SK-MEL-5 (cell line): ENCODE results near the gene TRIM24. TPM values are rescaled to one million over a fixed set of nuclear protein-coding genes. Genes with fewer than 3 reads are reported as not detected.
"Not testable (repeated sequence)": the region's sequence is repeated elsewhere in the genome, so short reads cannot be mapped to it uniquely, and the experiment has no call there.

Experiments
- DNase-seq: peaks from one replicate; pipeline ENCODE4 v3.0.0-alpha.2; 2016; ENCODE audit warnings: low read depth, low spot score
- in situ Hi-C: cut with HindIII; loops from 2 replicates; pipeline ENCODE4 v1.10.0; 2016; ENCODE audit warnings: low sequenced_read_pairs, high pct_unique_total_duplicates, low pct_unique_long_range_greater_than_20kb
- polyA plus RNA-seq, 2 experiments: library from polyadenylated mRNA; depleted of rRNA; stranded (reverse); fragments of >200 nt; gene quantifications; 2 replicates each; pipeline ENCODE4 v1.2.3, GENCODE V29; 2015
- total RNA-seq: library from RNA; depleted of rRNA; stranded (reverse); fragments of >200 nt; shearing (Covaris generic); gene quantifications from 2 replicates; pipeline ENCODE4 v1.2.3, GENCODE V29; 2014; rRNA removed

Gene TRIM24
- total RNA-seq: 11.9 and 12.7 TPM in 2 replicates
- 13.7 and 16.6 TPM in 2 replicates for polyA plus RNA-seq (2015; cell fraction: cytosol; rRNA removed)
- 12.5 and 13.9 TPM in 2 replicates for polyA plus RNA-seq (2015; cell fraction: nucleus; rRNA removed)

DNA sequence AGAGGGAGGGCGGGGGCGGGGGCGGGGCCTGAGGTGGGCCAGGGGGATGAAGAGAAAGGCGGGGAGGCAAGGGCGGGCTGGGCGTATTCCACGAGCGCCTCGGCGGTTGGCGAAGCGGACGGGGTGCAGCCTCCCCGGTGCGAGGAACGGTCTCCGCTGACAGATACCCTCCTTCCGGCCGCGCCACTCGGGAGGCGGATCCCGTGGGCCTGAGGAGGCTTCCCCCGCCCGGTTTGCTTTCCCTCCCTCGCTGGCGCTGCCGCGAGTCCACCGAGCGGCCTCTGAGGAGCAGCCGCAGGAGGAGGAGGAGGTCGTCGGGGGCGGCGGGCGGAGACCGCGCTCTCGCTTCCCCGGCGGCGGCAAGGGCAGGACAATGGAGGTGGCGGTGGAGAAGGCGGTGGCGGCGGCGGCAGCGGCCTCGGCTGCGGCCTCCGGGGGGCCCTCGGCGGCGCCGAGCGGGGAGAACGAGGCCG lies at the start of gene TRIM24:
TSS of gene TRIM24 (plus strand) at position 84 of the 473 bp plus-strand sequence. CDS start at position 374, 290 bp downstream.
- in situ Hi-C loops: no loop called here
- DNase-seq: no peak

DNA sequence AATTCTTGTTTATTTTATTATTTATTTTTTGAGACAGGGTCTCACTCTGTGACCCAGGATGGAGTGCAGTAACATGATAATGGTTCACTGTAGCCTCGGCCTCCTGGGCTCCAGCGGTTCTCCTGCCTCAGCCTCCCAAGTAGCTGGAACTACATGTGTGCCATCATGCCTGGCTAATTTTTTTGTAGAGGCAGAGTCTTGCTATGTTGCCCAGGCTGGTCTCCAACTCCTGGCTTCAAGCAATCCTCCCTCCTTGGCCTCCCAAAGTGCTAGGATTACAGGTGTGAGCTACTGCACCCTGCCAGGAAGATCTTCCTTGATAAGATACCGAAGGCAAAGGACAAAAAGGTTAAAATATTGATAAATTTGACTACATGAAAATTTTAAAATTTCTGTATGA lies 48.0 kb upstream of the TRIM24 start:
- DNase-seq, in situ Hi-C loops: not testable (repeated sequence)

DNA sequence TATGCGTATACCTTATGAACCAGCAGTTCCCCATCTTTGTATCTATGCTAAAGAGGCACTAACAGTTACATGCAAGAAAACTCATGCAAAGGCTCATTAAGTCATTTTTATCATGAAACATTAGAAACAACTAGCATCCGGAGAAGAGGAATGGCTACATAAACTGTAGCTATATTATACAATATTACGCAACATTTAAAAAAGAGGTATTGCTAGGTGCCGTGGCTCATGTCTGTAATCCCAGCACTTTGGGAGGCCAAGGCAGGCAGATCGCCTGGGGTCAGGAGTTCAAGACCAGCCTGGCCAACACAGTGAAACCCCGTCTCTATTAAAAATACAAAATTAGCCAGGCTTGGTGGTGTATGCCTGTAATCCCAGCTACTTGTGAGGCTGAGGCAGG lies 47.1 kb upstream of the TRIM24 start:
- DNase-seq, in situ Hi-C loops: not testable (repeated sequence)

DNA sequence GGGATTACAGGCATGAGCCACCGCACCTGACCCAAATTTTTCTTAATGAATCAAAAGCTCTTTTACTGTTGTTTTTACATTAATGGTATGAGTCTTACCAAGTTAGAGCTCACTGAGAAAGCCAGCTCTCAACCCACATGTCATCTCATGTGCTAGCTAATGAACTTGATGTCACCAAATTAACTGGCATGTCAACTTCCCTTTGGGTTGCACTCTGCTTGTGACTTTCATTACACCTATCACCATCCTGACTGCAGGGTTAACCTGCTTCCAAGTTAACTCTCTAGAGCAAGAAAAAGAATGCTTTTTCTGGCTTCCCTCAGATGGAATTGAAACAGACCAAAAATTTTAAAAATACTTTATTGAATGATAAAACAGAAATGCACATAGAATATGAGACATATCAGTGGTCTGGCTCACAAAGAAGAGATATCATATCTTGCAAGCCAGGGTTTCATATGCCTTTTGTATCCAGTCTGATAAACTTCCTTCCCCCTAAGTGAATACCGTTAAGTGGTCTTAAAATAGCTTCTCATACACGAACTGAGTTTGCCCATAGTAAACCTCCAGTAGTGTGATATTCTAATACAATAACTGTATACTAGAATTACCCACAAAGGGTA lies 42.9 kb upstream of the TRIM24 start:
- in situ Hi-C loops: no loop called here
- no peak for DNase-seq

DNA sequence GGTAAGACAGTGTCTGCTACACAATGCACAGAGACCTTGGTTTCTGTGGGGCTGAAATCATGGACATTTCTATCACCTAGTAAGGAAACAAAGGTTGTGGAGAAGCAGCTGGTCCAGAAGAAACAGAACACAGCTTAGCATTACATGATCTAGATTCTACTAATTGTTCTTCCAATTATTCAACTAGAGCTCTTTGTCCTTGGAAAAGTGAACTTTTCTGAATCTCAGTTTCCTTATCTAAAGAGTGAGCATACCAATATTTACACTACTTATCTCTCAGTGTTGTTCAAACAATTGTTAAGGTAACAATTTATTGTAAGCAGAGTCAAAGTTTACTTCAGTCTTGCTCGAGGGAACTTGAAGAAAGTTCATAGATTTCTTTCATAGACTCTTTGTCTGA lies 42.3 kb upstream of the TRIM24 start:
- DNase-seq: no peak
- in situ Hi-C loops: no loop called here

DNA sequence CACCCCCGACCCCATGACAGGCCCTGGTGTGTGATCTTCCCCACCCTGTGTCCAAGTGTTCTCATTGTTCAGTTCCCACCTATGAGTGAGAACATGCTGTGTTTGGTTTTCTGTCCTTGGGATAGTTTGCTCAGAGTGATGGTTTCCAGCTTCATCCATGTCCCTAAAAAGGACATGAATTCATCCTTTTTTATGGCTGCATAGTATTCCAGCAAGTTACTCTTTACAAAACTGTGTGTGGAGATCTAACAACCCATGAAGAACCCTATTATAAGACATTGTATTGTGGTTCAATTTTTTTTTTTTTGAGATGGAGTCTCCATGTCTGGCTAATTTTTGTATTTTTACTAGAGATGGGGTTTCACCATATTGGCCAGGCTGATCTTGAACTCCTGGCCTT lies 41.7 kb upstream of the TRIM24 start:
- in situ Hi-C loops: not testable (repeated sequence)

DNA sequence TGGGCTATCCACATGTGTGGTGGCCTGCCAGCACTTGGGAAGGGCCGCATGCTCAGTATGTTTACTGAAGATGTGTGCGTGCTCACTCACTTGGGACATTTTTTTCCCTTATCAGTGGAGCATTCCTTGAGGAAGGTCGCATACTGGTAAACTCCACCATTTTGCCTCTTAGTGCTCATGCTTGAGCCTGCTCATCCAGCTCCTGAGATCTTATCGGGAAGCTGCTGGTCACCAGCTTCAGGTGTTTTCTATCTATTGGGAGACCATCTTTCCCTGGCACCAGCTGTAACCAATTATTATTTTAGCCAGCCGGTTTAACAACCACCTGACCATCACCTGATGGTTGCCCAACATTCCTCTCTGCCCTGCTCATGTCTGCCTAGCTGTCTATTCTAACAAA lies 35.0 kb upstream of the TRIM24 start:
- in situ Hi-C loops: no loop called here
- DNase-seq: no peak

More for the DNA sequence above, 41.7 kb upstream of the TRIM24 start:
- DNase-seq: not testable (repeated sequence)

DNA sequence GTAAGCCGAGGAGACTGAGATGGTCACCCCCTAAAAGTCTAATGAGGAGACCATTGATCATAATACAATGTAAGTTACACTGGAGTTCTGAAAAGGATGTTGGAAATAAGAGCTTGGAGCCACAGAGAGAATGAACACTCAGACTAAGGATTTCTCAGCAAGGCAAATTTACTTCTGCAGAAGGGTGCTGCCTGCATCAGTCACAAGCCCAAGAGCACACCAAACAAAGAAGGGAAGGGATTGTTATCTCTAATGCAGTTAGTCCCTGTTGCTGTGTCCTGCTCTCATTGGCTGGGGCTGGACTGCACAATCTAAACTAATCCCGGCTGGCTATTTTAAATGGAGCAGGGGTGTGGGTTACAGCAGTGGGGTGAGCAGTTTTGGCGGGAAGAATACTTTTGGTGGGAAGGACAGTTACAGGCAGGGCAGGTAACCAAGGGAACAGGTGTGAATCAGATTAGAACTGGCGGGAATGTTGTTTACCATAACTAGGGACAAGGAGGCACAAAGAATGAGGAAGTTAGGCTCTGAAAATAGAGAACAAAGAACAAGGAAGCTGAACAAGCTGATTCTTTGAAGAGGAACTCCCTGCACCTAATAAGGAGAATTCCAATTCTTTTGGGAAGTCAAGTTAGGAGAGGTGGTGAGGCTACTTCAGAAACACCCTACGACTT lies 30.3 kb upstream of the TRIM24 start:
- in situ Hi-C loops: no loop called here
- no peak for DNase-seq

DNA sequence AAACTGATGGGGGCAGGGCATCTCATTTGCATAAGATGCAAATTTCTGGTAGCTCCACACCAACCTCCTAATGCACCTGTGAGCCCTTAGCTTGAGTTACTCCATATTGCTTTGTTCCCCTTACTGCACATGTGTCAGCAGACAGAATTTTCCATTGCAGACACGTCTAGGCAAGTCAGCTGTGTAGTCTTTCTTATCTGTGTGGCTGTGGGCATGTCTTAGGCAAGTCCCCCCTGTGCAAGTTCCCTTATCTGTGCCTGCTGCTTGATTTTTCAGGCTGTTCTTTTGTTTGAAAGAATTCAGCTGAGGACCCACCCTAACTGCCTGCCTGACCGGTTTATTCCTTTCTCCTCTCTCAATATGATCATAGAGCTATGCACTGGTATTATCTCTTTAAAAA lies 28.5 kb upstream of the TRIM24 start:
- in situ Hi-C loops: no loop called here
- no peak for DNase-seq

DNA sequence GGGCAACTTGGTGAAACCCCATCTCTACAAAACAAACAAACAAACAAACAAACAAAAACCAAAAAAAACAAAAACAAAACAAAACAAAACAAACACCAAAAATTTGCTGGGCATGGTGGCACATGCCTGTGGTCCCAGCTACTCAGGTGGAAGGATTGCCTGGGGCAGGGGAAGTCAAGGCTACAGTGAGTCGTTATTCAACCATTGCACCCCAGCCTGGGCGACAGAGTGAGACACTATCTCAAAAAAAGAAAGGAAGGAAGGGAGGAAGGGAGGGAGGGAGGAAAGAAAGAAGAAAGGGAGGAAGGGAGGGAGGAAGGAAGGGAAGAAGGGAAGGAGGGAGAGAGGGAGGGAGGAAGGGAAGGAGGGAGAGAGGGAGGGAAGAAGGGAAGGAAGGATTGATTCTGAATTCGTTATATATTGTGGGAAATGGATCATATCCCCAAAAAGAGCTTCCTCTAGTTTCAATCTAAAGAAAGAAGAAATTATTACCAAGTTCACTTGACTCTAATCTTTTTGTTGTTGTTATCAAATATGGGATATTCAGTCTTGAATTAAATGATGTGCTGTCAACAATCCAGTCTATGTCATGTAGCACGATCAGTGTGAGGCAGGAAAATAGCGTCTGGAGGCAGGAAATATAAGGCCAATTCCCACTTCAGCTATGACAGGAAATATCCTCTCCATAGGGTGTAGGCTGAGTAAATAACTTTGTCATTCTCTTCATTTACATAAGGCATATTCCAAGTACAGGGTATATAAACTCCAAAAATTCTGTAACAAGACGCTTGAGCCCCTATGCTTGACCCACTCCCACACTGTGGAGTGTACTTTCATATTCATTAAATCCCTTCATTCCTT lies 26.2 kb upstream of the TRIM24 start:
- in situ Hi-C loops: no loop called here
- DNase-seq: no peak

DNA sequence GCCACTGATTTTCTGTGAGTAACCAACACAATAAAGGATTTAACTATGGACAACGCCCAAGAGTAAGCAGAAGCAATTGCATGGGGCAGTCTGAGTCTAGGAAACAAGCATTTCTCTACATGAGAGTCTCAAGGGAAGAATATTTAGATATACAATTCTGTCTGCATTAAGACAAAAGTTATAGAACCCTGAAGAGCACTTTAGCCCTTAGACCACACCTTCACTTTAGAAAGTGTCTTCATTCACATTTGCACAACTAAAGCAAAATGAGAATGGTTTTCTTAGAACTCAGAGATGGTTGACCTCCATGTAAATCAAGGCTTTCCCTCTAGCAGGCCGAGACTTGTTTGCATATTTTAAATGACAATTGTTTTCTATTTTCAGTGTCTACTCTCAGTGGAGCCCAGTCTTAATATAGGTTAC lies 25.5 kb upstream of the TRIM24 start:
- in situ Hi-C loops: no loop called here
- no peak for DNase-seq

DNA sequence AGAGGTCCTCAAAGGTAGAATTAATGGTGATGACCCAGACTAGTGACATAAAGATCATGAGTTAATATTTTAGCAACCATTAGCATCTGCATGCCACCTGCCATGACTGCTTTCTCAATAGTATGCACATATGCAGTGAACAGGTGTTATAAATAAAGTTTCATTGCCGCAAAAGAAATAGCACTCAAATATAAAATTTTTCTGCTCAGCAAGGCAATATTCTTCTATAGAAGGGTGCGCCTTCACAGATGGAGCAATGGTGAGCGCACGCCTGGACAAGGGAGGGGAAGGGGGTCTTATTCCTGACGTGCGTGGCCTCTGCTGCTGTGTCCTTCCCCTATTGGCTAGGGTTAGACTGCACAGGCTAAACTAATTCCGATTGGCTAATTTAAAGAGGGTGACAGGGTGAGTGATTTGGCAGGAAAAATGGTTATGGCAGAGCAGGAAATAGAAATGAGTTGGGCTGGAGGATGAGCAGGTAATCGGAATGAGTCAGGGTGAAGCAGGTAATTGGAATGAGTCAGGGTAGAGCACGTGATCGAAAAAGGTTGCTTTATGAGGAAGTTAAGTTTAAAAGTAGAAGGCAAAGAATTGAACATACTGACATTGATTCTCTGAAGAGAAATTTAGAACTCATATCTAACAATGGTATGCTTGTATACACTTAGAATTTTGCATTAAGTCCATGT lies 24.7 kb upstream of the TRIM24 start:
- DNase-seq: no peak
- in situ Hi-C loops: no loop called here

DNA sequence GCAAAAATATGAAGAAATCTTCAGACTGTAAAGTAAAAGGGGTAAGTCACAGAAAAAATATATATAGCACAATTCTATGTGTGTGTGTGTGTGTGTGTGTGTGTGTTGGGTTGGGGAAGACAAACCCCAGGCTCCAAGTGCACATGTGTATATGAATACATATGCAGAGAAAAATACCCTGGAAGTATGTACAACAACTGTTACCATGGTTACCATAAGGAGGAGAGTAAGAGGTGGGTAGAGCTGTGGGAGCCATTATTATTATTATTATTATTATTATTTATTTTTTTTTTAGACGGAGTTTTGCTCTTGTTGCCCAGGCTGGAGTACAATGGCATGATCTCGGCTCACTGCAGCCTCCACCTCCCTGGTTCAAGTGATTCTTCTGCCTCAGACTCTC lies 23.7 kb upstream of the TRIM24 start:
- DNase-seq: no peak
- in situ Hi-C loops: no loop called here

DNA sequence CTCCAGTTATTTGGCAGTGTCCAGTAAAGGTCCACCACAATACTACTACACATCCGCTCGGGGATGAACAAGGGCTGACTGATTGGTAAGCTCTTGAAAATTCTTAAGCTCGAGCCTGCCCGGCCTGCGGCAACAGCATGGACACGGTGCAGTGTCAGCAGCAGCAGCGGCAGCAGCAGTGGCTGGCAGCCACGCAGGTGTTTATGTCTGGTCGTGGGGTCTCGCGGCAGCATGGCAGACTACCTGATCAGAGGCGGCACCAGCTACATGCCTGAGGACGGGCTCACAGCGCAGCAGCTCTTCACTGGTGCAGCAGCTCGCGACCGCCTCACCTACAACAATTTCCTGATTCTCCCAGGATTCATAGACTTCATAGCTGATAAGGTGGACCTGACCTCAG lies 19.6 kb upstream of the TRIM24 start:
- DNase-seq: no peak
- in situ Hi-C loops: no loop called here

DNA sequence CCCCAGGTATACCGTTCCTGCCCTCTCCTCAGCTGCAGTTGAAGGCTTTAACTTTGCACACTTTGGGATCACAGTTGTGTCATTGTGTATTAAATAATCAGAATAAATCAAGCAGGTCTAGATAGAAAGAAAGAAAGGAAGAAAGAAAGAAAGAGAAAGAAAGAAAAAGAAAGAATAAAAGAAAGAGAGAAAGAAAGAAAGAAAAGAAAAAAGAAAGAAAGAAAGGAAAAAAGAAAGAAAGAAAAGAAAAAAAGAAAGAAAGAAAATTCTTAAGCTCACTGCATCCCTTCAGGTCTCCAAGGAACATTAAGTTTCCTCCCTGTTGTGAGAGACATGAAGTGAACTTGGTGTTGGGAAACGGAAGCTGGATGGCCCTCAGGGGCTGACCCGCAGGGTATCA lies 17.2 kb upstream of the TRIM24 start:
- in situ Hi-C loops: no loop called here

DNA sequence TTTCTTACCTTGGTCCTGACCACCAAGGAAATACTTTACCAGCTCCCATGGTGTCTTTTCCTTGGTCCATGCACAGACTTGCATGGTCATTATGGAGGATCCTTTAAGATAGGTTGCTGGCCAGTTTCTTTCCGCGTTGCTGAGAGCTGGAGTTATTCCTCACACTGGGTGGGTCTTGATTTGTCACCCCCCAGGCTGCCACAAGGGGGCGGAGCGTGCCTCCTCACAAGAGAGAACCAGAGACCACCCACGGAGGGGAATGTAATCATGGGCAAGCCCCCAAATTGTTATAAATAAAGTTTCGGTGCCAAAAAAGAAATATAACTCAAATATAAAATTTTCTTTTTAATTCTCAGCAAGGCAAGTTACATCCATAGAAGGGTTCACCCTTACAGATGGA lies 10.5 kb upstream of the TRIM24 start:
- peak; percentile 65 for DNase-seq
- in situ Hi-C loops: no loop called here

More for the DNA sequence above, 17.2 kb upstream of the TRIM24 start:
- DNase-seq: no peak

DNA sequence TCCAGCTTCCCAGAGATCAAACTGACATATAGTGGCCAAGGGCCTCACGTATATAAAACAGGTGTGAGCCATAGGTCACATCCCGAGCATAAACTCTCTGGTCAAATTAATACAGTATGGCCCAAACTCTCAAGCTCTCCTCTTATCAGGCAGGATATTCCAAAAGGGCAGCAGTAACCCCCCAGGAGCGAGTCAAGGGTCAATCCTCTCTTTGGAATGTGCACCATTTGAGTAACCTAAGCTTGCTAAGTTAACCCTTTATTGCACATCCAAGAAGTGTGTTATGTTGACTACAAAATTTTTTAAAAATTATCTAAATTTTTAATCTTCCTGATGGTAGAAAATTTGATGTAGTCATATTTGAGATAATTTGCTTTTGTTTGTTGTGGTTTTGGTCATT lies 4.5 kb upstream of the TRIM24 start:
- in situ Hi-C loops: no loop called here

DNA sequence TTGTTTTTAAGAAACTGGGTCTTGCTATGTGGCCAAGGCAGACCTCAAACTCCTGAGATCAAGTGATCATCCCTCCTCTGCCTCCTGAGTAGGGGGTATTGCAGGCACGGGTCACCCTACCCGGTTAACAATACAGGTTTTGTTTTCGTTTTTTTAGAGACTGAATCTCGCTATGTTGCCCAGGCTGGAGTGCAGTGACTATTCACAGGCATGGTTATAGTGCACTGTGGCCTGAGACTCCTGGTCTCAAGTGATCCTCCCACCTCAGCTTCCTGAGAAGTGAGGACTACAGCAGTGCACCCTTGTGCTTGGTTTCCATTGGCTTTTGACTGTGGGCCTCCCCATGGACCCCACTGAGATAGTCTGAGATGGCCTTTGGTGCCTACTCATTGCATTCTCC lies 3.8 kb upstream of the TRIM24 start:
- no peak for DNase-seq
- in situ Hi-C loops: no loop called here

More for the DNA sequence above, 4.5 kb upstream of the TRIM24 start:
- no peak for DNase-seq
